Esophagus squamous epithelium (tissue), 5 donors: ENCODE measurements around the gene SCN5A. TPM values are rescaled to one million over a fixed set of nuclear protein-coding genes. Genes with fewer than 3 reads are reported as not detected.

Experiments used
- DNase-seq: peaks from one replicate; lab custom pipeline; 2025; lab: John Stamatoyannopoulos, UW
- H3K27ac ChIP-seq, 4 donors: fragments of 200-600 bp; sonication (generic); one replicate each; pipeline ENCODE4 v1.5.1; 2016 to 2019; ENCODE audit warnings: mild to moderate bottlenecking in 1 of 4
- H3K27me3 ChIP-seq, 4 donors: fragments of 200-600 bp; sonication (generic); 1 replicate in 3 of 4; 2 replicates in 1 of 4; pipeline versions ENCODE4 v1.5.1 to v1.6.0; 2017 to 2021; ENCODE audit warnings: antibody characterized with exemption in 1 of 4
- H3K36me3 ChIP-seq, 3 donors: fragments of 200-600 bp; sonication (generic); one replicate each; pipeline ENCODE4 v1.5.1; 2016 to 2019
- H3K4me1 ChIP-seq, 3 donors: fragments of 200-600 bp; sonication (generic); one replicate each; pipeline ENCODE4 v1.5.1; 2017 to 2019
- H3K4me3 ChIP-seq, 4 donors: fragments of 200-600 bp; sonication (generic); 1 replicate in 3 of 4; 2 replicates in 1 of 4; pipeline ENCODE4 v1.5.1; 2016 to 2019; ENCODE audit warnings: mild to moderate bottlenecking in 2 of 4, moderate library complexity in 1 of 4
- H3K9me3 ChIP-seq, 3 donors: fragments of 200-600 bp; sonication (generic); one replicate each; pipeline ENCODE4 v1.5.1; 2016 to 2019
- CTCF ChIP-seq, 6 experiments: fragments of 450-650 bp in 4 of 6; fragments of 200-600 bp in 2 of 6; sonication (generic) in 2 of 6; IDR thresholded peaks; one replicate each; pipeline ENCODE4 v1.5.1; 2016 to 2019; ENCODE audit warnings: antibody characterized with exemption in 6 of 6, mild to moderate bottlenecking in 4 of 6, moderate library complexity in 4 of 6
- POLR2A ChIP-seq, 4 donors: fragments of 450-650 bp; IDR thresholded peaks; one replicate each; pipeline ENCODE4 v1.6.1; 2017; ENCODE audit warnings: antibody characterized with exemption in 4 of 4, mild to moderate bottlenecking in 4 of 4, moderate library complexity in 3 of 4
- WGBS, 2 donors: methylation state at CpG; one replicate each; pipeline ENCODE4 v1.1.5; 2018; 5-methylcytosine and 5-hydroxymethylcytosine counted together
- intact Hi-C: fragments of 100-400 bp; cut with DNase I; formaldehyde crosslinking; loops from one replicate; pipeline ENCODE4 v1.15.0; 2022
- total RNA-seq, 4 donors: library from RNA; depleted of rRNA; stranded (reverse); fragments of >200 nt; gene quantifications; one replicate each; pipeline ENCODE4 v1.1.0, GENCODE V29; 2016
- donor health status: DM: yes; HTN: yes; CAD: no.

Gene SCN5A
- total RNA-seq, 4 donors from 2014 or later, result 0.09 to 0.38 (median 0.18) TPM; not detected in 1

- WGBS, 2 donors, result 96 to 100% methylated on average over 4 of the region's 5 CpGs
- no peak for DNase-seq
- Histone ChIP-seq H3K4me3 (no peak overlapping the region), H3K27me3 (no peaks in the 10 kb centered on the region), H3K4me1 (no peaks in the 10 kb centered on the region), H3K36me3 (no peaks in the 10 kb centered on the region), H3K9me3 (peaks cover 0 to 7% (median 4%) of the 10 kb centered on the region in 3 donors), H3K27ac (no peak overlapping the region)
- no peak for TF ChIP-seq CTCF (IDR thresholded peaks at IDR 0.05)
- intact Hi-C loops, result no loop called here
Observed at GRCh38 chr3:38576131-38576525, 73.4 kb downstream of the SCN5A start.

GRCh38 chr3:38575279-38575843, 74.1 kb downstream of the SCN5A start:
- DNase-seq, result no peak
- H3K9me3 ChIP-seq, result peaks cover 0 to 7% (median 4%) of the 10 kb centered on the region in 3 donors
- H3K27ac ChIP-seq, result no peak overlapping the region
- 83 to 91% methylated on average over 10 to 13 of the region's 18 CpGs for WGBS, 2 donors
- TF ChIP-seq POLR2A (IDR thresholded peaks at IDR 0.05), result no peak
- no peak for TF ChIP-seq CTCF (IDR thresholded peaks at IDR 0.05)
- no peaks in the 10 kb centered on the region for H3K27me3 ChIP-seq
- no peak overlapping the region for H3K4me3 ChIP-seq
- H3K36me3 ChIP-seq, result no peaks in the 10 kb centered on the region
- intact Hi-C loops, result no loop called here
- no peaks in the 10 kb centered on the region for H3K4me1 ChIP-seq

DNA sequence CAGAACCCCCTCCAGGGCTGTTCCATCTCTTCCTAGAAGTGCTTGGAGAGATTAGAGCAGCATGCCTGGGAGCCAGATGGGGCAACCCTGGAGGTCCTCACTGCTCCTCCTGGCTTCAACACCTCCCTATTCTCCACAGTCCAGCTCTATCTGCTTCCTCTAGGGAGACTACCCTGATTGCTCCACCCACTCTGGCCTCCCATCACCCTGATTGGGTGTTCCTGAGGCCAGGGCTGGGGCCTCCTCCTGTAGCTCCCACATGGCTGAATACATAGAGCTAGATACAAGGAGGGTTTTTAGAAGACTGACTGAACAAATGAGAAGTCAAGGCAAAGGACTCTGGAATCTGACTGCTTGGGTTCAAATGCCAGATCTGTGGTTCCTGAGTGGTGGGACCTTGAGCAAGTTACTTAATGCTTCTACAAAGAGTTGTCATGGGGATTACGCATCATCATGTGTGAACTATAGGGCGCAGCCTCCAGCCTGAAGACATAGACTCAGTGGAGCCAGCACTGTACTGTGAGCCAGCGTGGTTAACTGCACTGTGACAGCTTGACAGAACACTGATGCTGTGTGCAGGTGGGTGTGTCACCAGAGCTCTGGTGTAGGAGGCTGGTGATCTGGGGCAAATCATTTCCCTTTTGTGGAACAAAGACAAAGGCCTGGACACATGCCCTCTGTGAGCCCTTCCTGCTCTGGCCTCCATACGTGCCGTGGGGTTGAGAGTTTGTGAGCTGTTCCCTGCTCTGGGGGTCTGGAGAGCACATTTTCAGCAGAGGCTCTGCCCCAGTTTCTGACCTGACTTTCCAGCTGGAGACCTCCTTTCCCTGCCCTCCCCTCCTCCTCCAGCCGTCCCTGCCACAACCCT, 74.8 kb downstream of the SCN5A start:
- intact Hi-C loops, result no loop called here
- Histone ChIP-seq H3K27me3 (no peaks in the 10 kb centered on the region), H3K27ac (no peak overlapping the region), H3K4me1 (no peaks in the 10 kb centered on the region), H3K9me3 (peaks cover 0 to 7% (median 4%) of the 10 kb centered on the region in 3 donors), H3K36me3 (no peaks in the 10 kb centered on the region), H3K4me3 (no peak overlapping the region)
- WGBS, 2 donors, result 54 to 73% methylated on average over 3 to 6 of the region's 6 CpGs
- no peak for DNase-seq
- TF ChIP-seq CTCF (IDR thresholded peaks at IDR 0.05) (no peak), POLR2A (IDR thresholded peaks at IDR 0.05) (no peak)

GRCh38 chr3:38573556-38573955, 75.9 kb downstream of the SCN5A start:
- Histone ChIP-seq H3K27me3 (no peaks in the 10 kb centered on the region), H3K36me3 (no peaks in the 10 kb centered on the region), H3K9me3 (peaks cover 0 to 7% (median 4%) of the 10 kb centered on the region in 3 donors), H3K4me3 (no peak overlapping the region), H3K4me1 (no peaks in the 10 kb centered on the region), H3K27ac (no peak overlapping the region)
- DNase-seq, result no peak
- TF ChIP-seq CTCF (IDR thresholded peaks at IDR 0.05) (no peak), POLR2A (IDR thresholded peaks at IDR 0.05) (no peak)
- 42 to 57% methylated on average over 2 to 3 of the region's 3 CpGs for WGBS, 2 donors
- intact Hi-C loops, result no loop called here

- DNase-seq, result no peak
- no peak overlapping the region for H3K4me3 ChIP-seq
- WGBS, 2 donors, result 94 to 100% methylated on average over 3 of the region's 3 CpGs
- H3K4me1 ChIP-seq, result no peaks in the 10 kb centered on the region
- intact Hi-C loops, result no loop called here
- peaks cover 0 to 7% (median 4%) of the 10 kb centered on the region in 3 donors for H3K9me3 ChIP-seq
- TF ChIP-seq POLR2A (IDR thresholded peaks at IDR 0.05), result no peak
- no peak for TF ChIP-seq CTCF (IDR thresholded peaks at IDR 0.05)
- no peak overlapping the region for H3K27ac ChIP-seq
- no peaks in the 10 kb centered on the region for H3K36me3 ChIP-seq
- H3K27me3 ChIP-seq, result no peaks in the 10 kb centered on the region
Observed at GRCh38 chr3:38573111-38573510, 76.4 kb downstream of the SCN5A start.
